NOMO-1 (cell line): ENCODE data around the gene TPRG1L.

ENCODE experiments used
- DNase-seq, 2 experiments: peaks; one replicate each; lab custom pipeline; 2025; ENCODE audit not compliant: unreplicated experiment in 2 of 2; lab: John Stamatoyannopoulos, UW

Gene TPRG1L

DNA sequence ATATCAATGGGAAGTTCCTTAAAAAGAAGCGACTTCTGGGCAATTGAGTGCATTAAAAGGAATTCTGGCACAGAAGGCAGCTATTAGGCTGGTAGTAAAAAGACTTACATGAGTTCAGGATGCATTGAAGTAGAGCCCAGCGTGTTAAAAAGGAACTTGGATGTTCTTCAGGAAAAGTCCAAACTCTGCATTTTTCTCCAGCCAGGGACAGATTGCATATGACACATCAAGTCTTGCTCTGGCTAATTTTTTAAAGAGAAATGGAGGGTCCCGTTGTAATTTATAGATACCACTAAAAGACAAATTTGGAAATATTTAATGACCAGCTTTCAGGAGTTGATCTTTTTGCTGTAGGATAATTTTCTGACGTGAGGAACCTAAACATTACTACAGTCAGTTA lies 1.2 kb downstream of the TPRG1L start:
- no peak for DNase-seq

DNA sequence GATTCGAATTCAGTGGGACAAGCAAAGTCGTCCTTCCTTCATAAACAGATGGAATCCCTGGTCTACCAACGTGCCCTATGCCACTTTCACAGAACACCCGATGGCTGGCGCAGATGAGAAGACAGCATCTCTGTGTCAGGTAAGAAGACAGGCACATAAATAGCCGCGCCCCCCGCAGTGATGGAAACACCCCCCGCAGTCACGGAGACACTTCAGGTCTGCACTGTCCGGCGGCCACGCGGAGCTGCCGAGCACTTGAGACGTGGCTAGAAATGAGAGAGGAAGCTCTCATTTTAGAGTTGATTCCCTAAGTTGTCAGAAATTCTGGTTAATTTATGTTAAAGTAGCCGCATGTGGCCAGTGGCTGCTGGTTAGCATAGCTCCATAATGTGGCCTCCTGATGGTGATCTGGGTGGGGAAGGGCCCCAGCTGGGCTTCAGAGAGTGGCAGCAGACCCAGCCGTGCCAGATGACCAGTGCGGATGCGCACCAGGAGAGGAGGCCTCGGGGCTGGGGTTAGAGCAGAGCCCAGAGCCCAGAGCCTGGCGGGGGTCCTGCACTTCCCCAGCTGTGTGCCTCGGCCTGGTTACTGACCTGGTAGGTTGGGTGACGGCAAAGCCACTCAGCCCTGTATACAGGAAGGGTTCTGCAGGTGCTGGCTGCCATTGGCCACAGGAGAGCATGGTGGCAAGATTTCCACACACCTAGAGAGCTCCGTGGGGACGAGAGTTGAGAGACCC lies 2.9 kb downstream of the TPRG1L start:
- no peak for DNase-seq

DNA sequence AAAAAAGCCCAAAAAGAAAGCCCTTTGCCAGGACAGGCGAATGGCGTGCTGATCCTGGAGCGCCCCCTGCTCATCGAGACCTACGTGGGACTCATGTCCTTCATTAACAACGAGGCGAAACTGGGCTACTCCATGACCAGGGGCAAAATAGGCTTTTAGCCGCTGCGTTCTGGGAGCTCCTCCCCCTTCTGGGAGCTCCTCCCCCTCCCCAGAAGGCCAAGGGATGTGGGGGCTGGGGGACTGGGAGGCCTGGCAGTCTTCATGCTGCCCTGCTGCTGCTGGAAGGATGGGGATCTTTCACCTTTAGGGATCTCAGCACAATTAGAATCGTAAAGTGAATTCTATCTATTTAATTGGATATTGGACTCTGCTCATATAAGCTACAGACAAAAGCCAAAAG lies 3.6 kb downstream of the TPRG1L start:
- no peak for DNase-seq

DNA sequence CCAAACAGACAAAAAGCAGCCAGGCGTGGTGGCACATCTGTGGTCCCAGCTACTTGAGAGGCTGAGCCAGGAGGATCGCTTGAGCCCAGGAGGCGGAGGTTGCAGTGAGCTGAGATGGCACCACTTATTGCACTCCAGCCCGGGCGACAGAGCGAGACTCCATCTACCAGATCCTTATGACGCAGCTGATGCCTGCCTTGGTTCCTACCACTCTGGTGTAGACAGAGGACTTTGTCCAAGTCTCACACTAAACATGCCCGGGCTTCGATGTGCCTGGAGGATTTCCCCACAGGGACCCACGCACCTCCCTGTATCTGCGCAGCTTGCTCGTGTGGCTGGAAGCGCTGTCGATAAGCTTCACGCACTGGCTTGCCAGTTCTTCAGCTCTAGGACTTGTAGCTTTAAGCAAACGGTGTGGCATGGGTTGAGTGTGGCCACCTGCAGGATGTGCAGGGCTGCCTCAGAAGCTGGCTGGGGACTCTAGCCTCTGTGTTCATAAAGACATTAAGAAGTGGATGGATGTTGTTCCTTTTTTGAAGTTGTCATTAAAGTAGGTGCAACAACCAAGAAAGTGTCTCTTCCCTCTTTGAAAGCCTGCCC lies 4.8 kb downstream of the TPRG1L start:
- DNase-seq, result no peak

DNA sequence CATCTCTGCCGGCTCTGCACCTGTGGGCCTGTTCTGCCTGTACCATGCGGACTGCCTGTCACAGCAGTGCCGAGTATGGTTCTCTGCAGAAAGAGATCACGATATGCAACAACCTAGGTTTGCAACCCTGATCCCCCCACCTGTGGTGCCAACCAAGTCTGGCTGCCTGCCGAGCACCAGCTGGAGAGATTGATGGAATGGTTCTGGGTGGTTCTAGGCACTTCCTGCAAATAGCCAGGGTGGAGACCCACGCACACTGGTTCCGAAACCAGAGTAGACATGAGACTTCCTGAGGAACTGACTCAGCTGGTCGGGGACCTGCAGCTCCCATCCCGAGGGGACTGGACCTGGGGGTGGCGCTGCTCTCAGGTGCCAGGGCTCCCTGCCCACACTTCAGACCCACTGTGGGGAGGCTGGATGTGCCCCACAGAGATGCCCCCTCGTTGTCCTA lies 5.4 kb downstream of the TPRG1L start:
- no peak for DNase-seq

DNA sequence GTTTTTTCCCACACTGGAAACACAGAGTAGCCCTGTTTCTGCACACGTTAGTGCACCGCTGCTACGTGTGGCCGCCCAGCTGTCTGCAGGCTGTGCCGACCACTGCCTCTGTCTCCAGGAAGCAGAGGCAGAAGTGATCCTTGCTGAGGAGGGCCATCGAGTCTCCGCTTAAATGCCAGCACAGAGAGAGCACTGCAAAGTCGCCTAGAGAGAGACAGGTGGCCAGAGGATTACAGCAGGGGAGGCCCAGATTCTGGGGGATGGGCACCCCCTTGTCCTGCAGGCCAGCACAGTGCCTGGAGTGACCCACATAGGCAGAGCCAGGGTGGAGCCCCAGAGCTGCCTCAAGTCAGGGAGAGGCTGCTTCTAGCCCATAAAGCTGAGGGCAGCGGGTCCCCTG lies 6.1 kb downstream of the TPRG1L start:
- DNase-seq, result no peak

DNA sequence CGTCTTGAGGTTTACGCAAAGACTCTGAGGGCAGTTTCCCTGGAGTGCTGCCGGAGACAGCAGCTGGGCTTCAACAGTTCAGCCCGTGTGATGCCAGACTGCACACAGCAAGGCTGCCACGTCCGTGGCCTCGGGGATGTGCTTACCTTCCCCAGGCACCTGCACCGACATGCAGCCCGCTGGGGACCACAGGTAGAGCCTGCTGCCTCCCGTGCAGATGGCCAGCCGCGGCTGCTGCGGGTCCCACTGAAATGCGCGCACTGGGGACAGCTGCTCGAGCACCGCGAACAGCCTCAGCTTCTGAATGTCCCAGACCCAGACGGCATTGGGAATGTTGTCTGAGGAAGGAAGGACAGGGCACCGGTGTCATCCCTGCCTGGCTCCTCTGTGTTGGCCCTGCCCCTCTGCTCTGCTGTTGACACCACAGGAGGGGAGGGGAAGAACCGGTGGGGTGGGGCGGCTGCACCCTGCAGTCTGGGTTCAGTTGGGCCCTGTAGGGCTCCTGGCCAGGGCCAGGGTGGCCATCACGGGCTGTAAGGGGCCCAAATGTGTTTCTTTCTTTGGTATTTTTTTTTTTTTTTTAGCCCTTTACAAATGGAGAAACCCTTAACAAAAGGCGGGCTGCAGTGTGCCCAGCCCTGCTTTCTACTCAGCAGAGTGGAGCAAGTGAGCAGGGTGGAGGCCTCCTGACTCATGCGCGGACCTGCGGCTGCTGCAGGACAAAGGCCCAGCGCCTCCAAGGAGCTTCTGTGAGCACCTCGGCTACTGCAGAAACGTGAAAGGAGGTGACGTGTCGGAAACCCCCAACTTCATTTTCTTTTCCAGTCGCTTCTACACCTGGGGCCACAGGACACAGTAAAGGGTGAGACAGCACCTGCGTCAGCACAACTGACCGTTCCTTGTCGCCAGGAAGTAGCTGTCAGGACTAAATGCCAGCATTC lies 6.8 kb downstream of the TPRG1L start:
- no peak for DNase-seq

DNA sequence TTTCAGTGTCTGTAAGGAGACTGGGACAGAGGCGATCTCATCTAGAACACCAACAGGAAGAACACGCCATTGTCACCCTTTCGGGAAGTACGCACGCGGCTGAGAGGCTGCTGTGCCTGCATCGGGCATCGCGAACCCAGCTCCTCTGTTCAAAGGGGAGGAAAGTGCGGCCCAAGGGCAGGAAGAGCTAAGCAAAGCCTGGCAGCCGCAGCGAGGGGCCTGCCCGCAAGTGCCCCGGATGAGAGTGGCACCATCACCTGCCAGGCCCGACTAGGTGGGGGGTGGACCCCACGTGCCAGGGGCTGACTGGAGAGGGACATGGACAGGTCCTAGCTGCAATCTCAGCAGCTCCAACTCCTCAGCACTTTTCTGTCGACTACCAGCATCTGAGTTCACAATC lies 7.5 kb downstream of the TPRG1L start:
- no peak for DNase-seq

DNA sequence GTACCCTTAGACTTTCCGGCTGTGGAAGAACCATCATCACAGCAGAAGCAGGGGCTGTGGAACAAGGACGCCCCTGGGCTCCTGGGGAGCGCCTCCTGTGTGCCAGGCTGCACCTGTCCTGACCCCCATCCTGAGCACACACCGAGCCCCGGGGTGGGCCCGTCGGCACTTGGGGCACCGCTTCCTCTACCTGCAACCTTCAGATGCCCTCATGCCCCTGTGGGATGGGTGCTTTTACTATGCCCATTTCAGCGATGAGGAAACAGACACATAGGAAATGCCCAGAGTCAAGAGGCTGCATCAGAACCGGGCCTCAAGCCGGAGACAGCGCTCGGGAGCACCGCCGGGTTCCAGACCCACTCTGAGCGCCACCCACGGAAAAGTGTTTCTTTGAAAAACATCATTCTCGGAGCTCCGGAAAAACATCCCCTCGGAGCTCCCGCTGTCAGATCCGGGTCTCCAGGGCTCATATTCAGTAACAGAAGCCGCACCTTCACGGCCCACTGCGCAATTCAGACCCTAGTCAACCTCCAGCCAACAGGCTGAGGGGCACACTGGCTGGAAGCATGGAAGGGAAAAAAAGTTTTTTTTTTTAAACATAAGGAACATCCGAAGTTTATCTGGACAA lies 8.0 kb downstream of the TPRG1L start:
- no peak for DNase-seq

DNA sequence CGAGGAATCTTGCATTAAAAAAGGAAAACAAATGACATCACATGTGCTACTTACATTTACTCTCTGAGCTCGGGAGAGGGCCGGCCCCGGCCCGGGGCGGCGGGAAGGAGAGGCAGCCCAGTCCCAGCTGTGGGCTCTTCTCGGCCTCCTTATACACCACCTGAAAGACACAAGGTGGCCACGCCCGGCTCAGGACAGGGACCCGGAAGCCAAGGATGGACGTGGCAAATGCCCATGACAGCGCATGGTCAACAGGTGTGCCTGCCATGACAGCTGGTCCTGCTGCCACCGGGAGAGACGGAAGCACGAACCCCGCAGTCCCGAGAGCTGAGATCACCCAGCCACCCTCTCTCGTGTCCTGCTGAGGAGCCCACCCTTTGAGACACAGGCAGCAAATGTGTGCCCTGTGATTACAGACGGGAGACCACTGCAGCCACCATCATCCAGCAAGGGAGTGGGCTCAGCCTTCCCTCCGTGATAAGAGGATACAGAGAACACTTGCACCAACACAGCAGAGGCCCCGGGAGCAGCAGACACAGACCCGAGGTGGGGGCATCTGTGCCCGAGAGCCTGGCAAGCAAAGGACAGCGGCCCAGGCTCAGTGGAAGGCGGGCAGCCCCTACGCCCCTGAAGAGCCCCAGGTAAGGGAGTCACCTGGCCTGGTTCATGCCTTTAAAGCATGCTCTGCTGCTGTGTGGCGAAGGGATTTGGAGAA lies 8.7 kb downstream of the TPRG1L start:
- no peak for DNase-seq

DNA sequence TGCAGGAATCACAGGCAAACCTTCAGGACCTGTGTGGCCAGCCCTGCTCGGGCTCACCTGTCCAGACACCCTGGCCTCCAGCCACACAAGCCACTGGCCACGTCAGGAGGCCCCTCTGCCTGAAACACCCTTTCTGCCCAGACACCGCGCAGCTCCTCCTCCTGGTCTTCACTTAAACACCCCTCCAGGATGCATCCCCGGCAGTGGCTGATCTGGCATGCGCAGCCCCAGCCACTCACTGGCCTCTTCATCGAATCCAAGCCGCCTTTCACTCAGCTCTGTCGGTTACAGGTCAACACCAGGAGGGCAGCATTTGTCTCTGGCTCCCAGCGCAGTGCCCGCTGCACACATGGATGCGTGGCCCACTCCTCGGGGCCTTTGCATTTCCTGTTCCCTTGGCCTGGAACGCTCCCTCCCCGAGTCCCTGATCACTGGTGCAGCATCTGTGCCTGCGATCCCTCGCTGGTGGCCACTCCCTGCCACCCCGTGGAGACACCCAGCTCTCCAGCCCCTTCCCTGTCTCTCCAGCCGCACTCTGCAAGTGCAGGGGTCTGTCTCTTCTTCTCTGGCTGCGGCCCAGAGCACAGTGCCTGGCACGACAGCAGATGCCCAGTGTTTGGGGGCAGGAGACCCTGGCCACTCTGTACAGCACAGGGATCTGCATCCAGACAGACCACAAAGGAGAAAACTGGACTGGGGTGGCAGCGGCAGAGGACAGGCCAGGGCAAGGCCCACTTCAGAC lies 9.4 kb downstream of the TPRG1L start:
- no peak for DNase-seq

DNA sequence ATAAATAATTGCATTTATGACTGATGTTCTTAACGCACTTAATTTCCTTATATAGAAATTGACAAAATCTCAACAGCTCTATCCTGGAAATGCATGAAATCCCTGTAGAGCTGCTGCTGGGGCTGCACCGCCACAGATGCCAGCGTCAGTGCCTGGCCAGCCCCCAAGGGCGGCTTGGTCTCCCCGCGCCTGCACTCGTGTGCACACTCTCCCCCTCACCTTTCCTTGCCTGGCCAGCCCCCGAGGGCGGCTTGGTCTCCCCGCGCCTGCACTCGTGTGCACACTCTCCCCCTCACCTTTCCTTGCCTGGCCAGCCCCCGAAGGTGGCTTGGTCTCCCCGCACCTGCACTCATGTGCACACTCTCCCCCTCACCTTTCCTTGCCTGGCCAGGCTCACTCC lies 11.3 kb downstream of the TPRG1L start:
- DNase-seq, result no peak

DNA sequence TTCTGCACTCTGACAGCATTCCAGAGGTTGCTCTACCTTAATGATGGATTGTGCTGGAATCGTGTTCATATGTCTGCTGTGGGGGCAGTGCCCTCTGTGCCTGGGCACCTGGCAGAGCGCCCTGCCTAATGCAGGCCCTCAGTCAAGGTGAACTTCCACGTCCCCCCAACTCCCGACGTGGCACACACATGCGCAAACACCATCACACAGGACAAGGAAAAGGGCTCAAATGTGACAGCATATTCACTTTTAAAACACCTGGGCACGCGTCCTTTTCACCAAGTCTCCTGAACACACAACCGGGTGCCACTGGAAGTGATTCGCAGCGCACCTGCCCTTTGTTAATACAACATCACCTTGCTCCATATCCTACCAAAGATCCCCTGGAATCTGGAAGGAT lies 11.7 kb downstream of the TPRG1L start:
- no peak for DNase-seq

DNA sequence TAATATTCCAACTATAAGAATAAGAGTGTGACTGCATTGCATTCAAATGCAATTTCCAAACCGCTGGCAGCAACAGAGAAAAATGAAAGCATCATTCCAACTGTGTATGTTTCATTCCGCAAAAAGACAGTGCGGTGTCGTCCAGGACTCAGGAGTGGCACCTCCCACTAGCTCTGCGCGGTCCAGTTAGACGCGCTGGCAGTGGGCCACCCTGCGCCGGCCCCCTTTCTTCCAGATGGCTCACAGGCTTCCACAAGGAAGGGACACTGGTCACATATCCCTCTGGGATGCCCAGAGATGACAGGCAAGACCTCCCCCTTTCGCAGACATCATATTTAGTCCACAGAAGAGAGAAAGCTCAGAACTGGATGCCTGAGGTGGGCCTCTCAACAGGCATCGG lies 13.2 kb downstream of the TPRG1L start:
- no peak for DNase-seq

DNA sequence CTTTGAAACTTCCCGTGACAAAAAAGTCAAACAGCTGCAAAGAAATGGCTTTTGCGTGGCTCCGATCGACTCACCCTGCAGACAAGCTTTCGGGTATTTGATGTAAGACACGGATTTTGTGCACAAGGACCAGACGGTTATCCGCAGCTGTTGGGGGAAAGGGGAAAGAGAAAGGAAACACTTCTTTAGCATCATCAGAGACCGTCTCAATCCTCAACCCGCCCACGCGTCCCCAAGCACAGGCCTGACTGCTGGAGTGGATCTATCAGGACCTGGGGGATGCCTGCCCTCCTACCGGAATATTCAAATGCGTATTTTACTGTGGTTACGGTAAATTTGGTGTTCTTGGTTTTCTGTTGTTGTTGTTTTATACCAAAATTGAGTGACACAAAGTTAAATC lies 13.9 kb downstream of the TPRG1L start:
- no peak for DNase-seq

DNA sequence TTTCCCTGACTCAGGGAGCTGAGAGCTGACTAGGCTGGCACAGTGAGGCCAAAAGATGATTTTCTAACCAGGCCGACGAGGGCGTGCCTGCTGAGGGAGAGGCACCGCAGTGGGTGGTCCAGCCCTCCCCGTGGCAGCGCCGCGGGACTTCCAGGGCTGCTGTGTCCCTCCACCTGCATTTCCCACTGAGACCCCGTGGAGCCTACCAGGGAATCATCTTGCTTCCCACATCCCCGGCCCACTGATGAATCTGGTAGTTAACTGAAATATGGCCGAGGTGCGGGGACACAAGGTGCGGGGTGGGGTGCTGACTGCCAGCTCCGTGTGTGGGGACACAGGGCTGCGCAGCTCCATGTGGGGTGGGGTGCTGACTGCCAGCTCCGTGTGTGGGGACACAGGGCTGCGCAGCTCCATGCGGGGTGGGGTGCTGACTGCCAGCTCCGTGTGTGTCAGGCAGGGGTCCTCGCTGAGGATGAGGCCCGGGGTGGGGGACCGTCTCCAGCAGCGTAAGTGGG lies 14.6 kb downstream of the TPRG1L start:
- no peak for DNase-seq

DNA sequence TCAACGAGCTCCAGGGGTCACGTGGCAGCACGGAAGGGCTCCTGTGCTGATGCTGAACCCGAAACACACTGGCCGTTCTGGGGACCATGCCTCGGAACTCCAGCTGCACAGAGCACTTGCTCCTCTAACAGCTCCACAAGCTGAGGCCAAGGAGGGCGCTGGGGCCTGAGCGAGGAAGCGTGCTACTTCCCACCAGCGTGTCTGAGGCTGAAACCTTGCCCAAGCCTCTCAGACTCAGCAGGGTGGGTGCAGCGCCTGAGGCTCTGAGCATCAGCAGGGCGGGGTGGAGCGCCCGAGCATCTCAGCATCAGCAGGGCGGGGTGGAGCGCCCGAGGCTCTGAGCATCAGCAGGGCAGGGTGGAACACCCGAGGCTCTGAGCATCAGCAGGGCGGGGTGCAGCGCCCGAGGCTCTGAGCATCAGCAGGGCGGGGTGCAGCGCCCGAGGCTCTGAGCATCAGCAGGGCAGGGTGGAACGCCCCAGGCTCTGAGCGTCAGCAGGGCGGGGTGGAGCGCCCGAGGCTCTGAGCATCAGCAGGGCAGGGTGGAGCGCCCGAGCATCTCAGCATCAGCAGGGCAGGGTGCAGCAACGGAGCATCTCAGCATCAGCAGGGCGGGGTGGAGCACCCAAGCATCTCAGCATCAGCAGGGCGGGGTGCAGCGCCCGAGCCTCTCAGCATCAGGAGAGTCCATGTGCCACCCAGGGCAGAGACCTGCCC lies 15.5 kb downstream of the TPRG1L start:
- no peak for DNase-seq

DNA sequence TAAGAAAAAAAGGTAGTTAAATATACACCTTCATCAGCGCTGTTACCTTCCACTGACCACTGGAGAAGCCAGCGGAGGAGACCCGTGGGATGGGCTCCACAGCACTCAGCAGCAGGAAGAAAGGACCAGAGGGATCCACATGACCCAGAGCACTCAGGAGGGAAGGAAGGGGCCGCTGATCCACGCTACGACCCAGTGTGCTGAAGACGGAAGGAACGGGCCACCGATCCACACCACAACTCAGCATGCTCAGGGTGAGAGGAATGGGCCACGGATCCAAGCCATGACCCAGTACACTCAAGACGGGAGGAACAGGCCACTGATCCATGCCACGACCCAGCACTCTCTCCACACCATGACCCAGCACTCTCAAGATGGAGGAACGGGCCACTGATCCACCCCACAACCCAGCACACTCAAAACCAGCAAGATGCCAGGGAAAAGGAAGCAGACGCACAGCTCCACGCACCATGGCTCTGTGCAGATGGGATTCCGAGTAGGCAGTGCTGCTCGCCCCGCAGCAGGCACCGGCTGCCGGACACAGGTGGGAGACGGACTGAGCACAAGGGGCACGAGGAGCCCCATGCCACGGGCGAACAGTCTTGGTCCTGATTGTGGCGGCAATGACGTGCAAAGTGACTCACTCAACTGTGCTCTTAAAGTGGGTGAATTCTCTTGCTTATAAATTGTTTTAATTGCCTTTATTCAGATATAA lies 16.4 kb downstream of the TPRG1L start:
- no peak for DNase-seq
